IMR-90 (cell line): ENCODE data around the gene POLE3. TPM values are rescaled to one million over a fixed set of nuclear protein-coding genes. Genes with fewer than 3 reads are reported as not detected.

Experiments used
- ATAC-seq: fragments of 200-7000 bp; cut with Tn5 transposase; 2 replicates; pipeline ENCODE4 v1.9.1; 2020; ENCODE audit warnings: low read depth, mild to moderate bottlenecking, moderate library complexity
- BruUV-seq: library from RNA; stranded (reverse); fragments of 400-500 nt; replicated peaks from 2 replicates; lab custom pipeline; 2021; lab: Mats Ljungman, UMichigan
- CTCF ChIA-PET: fragments of 300-600 bp; formaldehyde crosslinking; extraction: SDS; loops from one replicate; lab custom pipeline; 2021; ENCODE audit warnings: antibody characterized with exemption; lab: Yijun Ruan, JAX
- POLR2A ChIA-PET: fragments of 300-600 bp; sonication (Branson Sonifier 250); formaldehyde crosslinking; loops from one replicate; lab custom pipeline; 2022; ENCODE audit warnings: antibody characterized with exemption; ENCODE audit not compliant: unreplicated experiment; lab: Charles Lee
- DNase-seq: peaks from one replicate; pipeline ENCODE4 v3.0.0; 2013
- H2AFZ ChIP-seq: replicated peaks from 2 replicates; pipeline ENCODE3; 2013; ENCODE audit warnings: low read length, mild to moderate bottlenecking; ENCODE audit not compliant: poor library complexity
- H2AK5ac ChIP-seq: 2 replicates; pipeline ENCODE4 v1.6.1; 2013; ENCODE audit warnings: low read depth, low read length, inconsistent platforms
- H2AK9ac ChIP-seq: replicated peaks from 2 replicates; pipeline ENCODE3; 2013; ENCODE audit warnings: mild to moderate bottlenecking, low read depth, low read length, moderate library complexity; ENCODE audit not compliant: poor library complexity
- H2BK120ac ChIP-seq: 2 replicates; pipeline ENCODE4 v1.6.1; 2013; ENCODE audit warnings: low read depth, low read length, inconsistent platforms
- H2BK15ac ChIP-seq: 3 replicates; pipeline ENCODE4 v1.6.1; 2013; ENCODE audit warnings: low read depth, low read length, inconsistent platforms
- H2BK20ac ChIP-seq: 2 replicates; pipeline ENCODE4 v1.6.1; 2013; ENCODE audit warnings: low read depth, mild to moderate bottlenecking, inconsistent platforms, low read length, moderate library complexity
- H2BK5ac ChIP-seq: 2 replicates; pipeline ENCODE4 v1.6.1; 2013; ENCODE audit warnings: mild to moderate bottlenecking, low read depth, low read length, inconsistent platforms; ENCODE audit not compliant: poor library complexity, severe bottlenecking
- H3K14ac ChIP-seq: replicated peaks from 2 replicates; pipeline ENCODE4 v1.6.1; 2013; ENCODE audit warnings: low read depth, low read length, inconsistent platforms
- H3K18ac ChIP-seq: 2 replicates; pipeline ENCODE4 v1.6.1; 2013; ENCODE audit warnings: low read depth, low read length, control low read depth
- H3K23ac ChIP-seq: 2 replicates; pipeline ENCODE4 v1.6.1; 2013; ENCODE audit warnings: low read depth, low read length, inconsistent platforms
- H3K27ac ChIP-seq: 2 replicates; pipeline ENCODE4 v1.5.1; 2013; ENCODE audit warnings: mild to moderate bottlenecking, control low read depth, low read length; ENCODE audit not compliant: insufficient read depth
- H3K27me3 ChIP-seq: 2 replicates; pipeline ENCODE4 v1.6.1; 2013; ENCODE audit warnings: low read length; ENCODE audit not compliant: control insufficient read depth, insufficient read depth
- H3K36me3 ChIP-seq: 2 replicates; pipeline ENCODE4 v1.6.1; 2013; ENCODE audit warnings: low read length, mixed read lengths; ENCODE audit not compliant: control insufficient read depth, insufficient read depth
- H3K4ac ChIP-seq: 2 replicates; pipeline ENCODE4 v1.6.1; 2013; ENCODE audit warnings: low read depth, low read length, inconsistent platforms
- H3K4me1 ChIP-seq: 2 replicates; pipeline ENCODE4 v1.6.1; 2013; ENCODE audit warnings: low read length, mixed read lengths; ENCODE audit not compliant: control insufficient read depth, insufficient read depth
- H3K4me2 ChIP-seq: 2 replicates; pipeline ENCODE4 v1.6.1; 2013; ENCODE audit warnings: low read depth, mild to moderate bottlenecking, control low read depth, low read length, moderate library complexity
- H3K4me3 ChIP-seq: 2 replicates; pipeline ENCODE4 v1.5.1; 2013; ENCODE audit warnings: low read depth, mild to moderate bottlenecking, control low read depth, low read length, moderate library complexity; ENCODE audit not compliant: insufficient read depth
- H3K56ac ChIP-seq: 2 replicates; pipeline ENCODE4 v1.6.1; 2013; ENCODE audit warnings: low read length, inconsistent platforms; ENCODE audit not compliant: insufficient read depth; ENCODE audit errors: extremely low read depth
- H3K79me1 ChIP-seq, 2 experiments: 2 replicates each; pipeline ENCODE4 v1.6.1; 2013; ENCODE audit warnings: low read length in 2 of 2, inconsistent platforms in 1 of 2, low read depth in 1 of 2
- H3K9ac ChIP-seq: 2 replicates; pipeline ENCODE4 v1.6.1; 2013; ENCODE audit warnings: low read depth, low read length, control low read depth
- H3K9me1 ChIP-seq: 2 replicates; pipeline ENCODE4 v1.6.1; 2013; ENCODE audit warnings: low read length, inconsistent platforms; ENCODE audit not compliant: insufficient read depth
- H3K9me3 ChIP-seq: 2 replicates; pipeline ENCODE4 v1.6.1; 2013; ENCODE audit warnings: low read length; ENCODE audit not compliant: control insufficient read depth, insufficient read depth
- H4K20me1 ChIP-seq: 2 replicates; pipeline ENCODE4 v1.6.1; 2013; ENCODE audit warnings: low read length, inconsistent platforms; ENCODE audit not compliant: insufficient read depth
- H4K5ac ChIP-seq: 2 replicates; pipeline ENCODE4 v1.6.1; 2013; ENCODE audit warnings: mild to moderate bottlenecking, low read depth, low read length, control low read depth
- H4K8ac ChIP-seq, 2 experiments: 2 replicates each; pipeline ENCODE4 v1.6.1; 2013; ENCODE audit warnings: low read depth in 2 of 2, low read length in 2 of 2, control low read depth in 1 of 2, inconsistent platforms in 1 of 2
- H4K91ac ChIP-seq: 2 replicates; pipeline ENCODE4 v1.6.1; 2013; ENCODE audit warnings: low read depth, low read length, inconsistent platforms; ENCODE audit not compliant: insufficient read depth
- CEBPB ChIP-seq: IDR thresholded peaks from 2 replicates; pipeline ENCODE4 v1.6.1; 2012; ENCODE audit warnings: low read depth, low read length, improper control_type of control experiment
- CHD1 ChIP-seq: IDR thresholded peaks from 2 replicates; pipeline ENCODE4 v1.6.1; 2012; ENCODE audit warnings: low read depth, low read length, improper control_type of control experiment
- CTCF ChIP-seq: conservative IDR thresholded peaks from 2 replicates; pipeline ENCODE4 v1.5.1; 2012; ENCODE audit warnings: mild to moderate bottlenecking, low read depth, low read length, improper control_type of control experiment
- ELK1 ChIP-seq: fragments of 150-350 bp; IDR thresholded peaks from 2 replicates; pipeline ENCODE4 v1.6.1; 2016; ENCODE audit warnings: low read depth, mild to moderate bottlenecking, low read length, moderate library complexity, borderline replicate concordance
- FOS ChIP-seq: fragments of 150-350 bp; IDR thresholded peaks from 2 replicates; pipeline ENCODE4 v1.6.1; 2016; ENCODE audit warnings: low read depth, low read length
- MAFK ChIP-seq: IDR thresholded peaks from 2 replicates; pipeline ENCODE4 v1.6.1; 2012; ENCODE audit warnings: low read depth, low read length, improper control_type of control experiment
- MAZ ChIP-seq: IDR thresholded peaks from 2 replicates; pipeline ENCODE4 v1.6.1; 2012; ENCODE audit warnings: low read depth, mild to moderate bottlenecking, low read length, improper control_type of control experiment, moderate library complexity, borderline replicate concordance
- MXI1 ChIP-seq: IDR thresholded peaks from 2 replicates; pipeline ENCODE4 v1.6.1; 2012; ENCODE audit warnings: low read depth, mild to moderate bottlenecking, low read length, moderate library complexity, borderline replicate concordance
- NFE2L2 ChIP-seq: fragments of 150-350 bp; IDR thresholded peaks from 2 replicates; pipeline ENCODE4 v1.6.1; 2016; ENCODE audit warnings: low read depth, mild to moderate bottlenecking, low read length
- POLR2A ChIP-seq: IDR thresholded peaks from 2 replicates; pipeline ENCODE4 v1.6.1; 2012; ENCODE audit warnings: mild to moderate bottlenecking, low read depth, low read length
- RAD21 ChIP-seq: IDR thresholded peaks from 2 replicates; pipeline ENCODE4 v1.6.1; 2012; ENCODE audit warnings: low read length, improper control_type of control experiment
- RCOR1 ChIP-seq: IDR thresholded peaks from 2 replicates; pipeline ENCODE4 v1.6.1; 2012; ENCODE audit warnings: mild to moderate bottlenecking, low read length, improper control_type of control experiment; ENCODE audit not compliant: insufficient replicate concordance
- RFX5 ChIP-seq: IDR thresholded peaks from 2 replicates; pipeline ENCODE4 v1.8.0; 2012; ENCODE audit warnings: low read depth, mild to moderate bottlenecking, low read length, moderate library complexity
- SMC3 ChIP-seq: fragments of 150-350 bp; IDR thresholded peaks from 2 replicates; pipeline ENCODE4 v1.6.1; 2016; ENCODE audit warnings: low read depth, mild to moderate bottlenecking, antibody characterized with exemption, low read length, moderate library complexity
- WGBS, 2 experiments: methylation state at CpG; one replicate each; pipeline versions ENCODE4 v1.1.5 to v1.1.7; 2013; ENCODE audit warnings: missing lambda C conversion rate in 2 of 2; ENCODE audit not compliant: insufficient read length in 1 of 2; ENCODE audit errors: extremely low coverage in 2 of 2; 5-methylcytosine and 5-hydroxymethylcytosine counted together
- dilution Hi-C: fragments of 300-500 bp; cut with HindIII; formaldehyde crosslinking; loops from one replicate; pipeline ENCODE4 v1.14.3; 2018; ENCODE audit warnings: low sequenced_read_pairs; ENCODE audit not compliant: unreplicated experiment
- in situ Hi-C: fragments of 300-500 bp; cut with MboI; formaldehyde crosslinking; loops from 3 replicates; pipeline ENCODE4 v1.14.3; 2019; ENCODE audit warnings: low sequenced_read_pairs, inconsistent platforms, mixed read lengths
- intact Hi-C: fragments of 100-400 bp; cut with micrococcal nuclease; formaldehyde crosslinking; loops from 2 replicates; pipeline ENCODE4 v1.10.0; 2022
- polyA plus RNA-seq, 3 experiments: library from polyadenylated mRNA; depleted of rRNA; stranded (reverse); fragments of >200 nt; gene quantifications; 2 replicates each; pipeline ENCODE4 v1.2.3, GENCODE V29; 2012; ENCODE audit warnings: low replicate concordance in 1 of 3
- total RNA-seq: library from RNA; depleted of rRNA; stranded (reverse); fragments of >200 nt; gene quantifications from 2 replicates; pipeline ENCODE4 v1.2.3, GENCODE V29; 2012
- TF ChIP-seq, protein P1 (sequence below): fragments of 150-350 bp; IDR thresholded peaks from 2 replicates; pipeline ENCODE4 v1.6.1; 2017; ENCODE audit warnings: mild to moderate bottlenecking, antibody characterized with exemption, low read length, low read depth

The POLE3 gene
- total and polyA plus RNA-seq, 2 of the 4 experiments (the other 2 are of a cell fraction) = 34.8 to 43.0 TPM

GRCh38 chr9:113398796-113399195 lies 11.7 kb downstream of the POLE3 start:
- Histone ChIP-seq H3K9me3 (no peaks in the 10 kb centered on the region), H4K8ac (no peak overlapping the region), H3K4me3 (no peak overlapping the region), H2BK20ac (peak overlapping the region; percentile 14; the same call in 1 of the 2 replicates), H2BK120ac (no peak overlapping the region), H3K27me3 (no peaks in the 10 kb centered on the region), H3K36me3 (no peaks in the 10 kb centered on the region), H2BK15ac (no peak overlapping the region), H3K27ac (no peak overlapping the region), H3K4me1 (peaks cover 8% of the 10 kb centered on the region), H3K9me1 (peaks cover 2% of the 10 kb centered on the region; the same call in 1 of the 2 replicates), H4K20me1 (no peaks in the 10 kb centered on the region), H3K79me1 (peaks cover 20 to 35% of the 10 kb centered on the region in 2 experiments), H3K18ac (no peak overlapping the region), H3K9ac (no peak overlapping the region), H4K91ac (no peak overlapping the region), H3K56ac (no peak overlapping the region), H2AK9ac (no peak overlapping the region), H3K4ac (no peak overlapping the region), H2AFZ (no peak overlapping the region), H3K23ac (no peak overlapping the region), H3K4me2 (peak overlapping the region; percentile 12; the same call in 1 of the 2 replicates), H4K5ac (no peak overlapping the region), H2BK5ac (no peak overlapping the region), H3K14ac (no peak overlapping the region), H2AK5ac (no peak overlapping the region)
- in situ Hi-C loops (no loop called here), intact Hi-C loops (loop anchor here (1.0 kb wide), 1 partner anchor 23 kb away; no protein-coding TSS in a partner anchor), dilution Hi-C loops (no loop called here)
- no peak for DNase-seq
- WGBS, 2 experiments = no CpG with 5 or more reads among the region's 5 CpGs
- POLR2A ChIA-PET = interaction anchor here (1.3 kb wide), 1 partner anchor 11 kb away, joined by 3 read pairs; the partner anchor contains the start of genes C9orf43 and POLE3
- no peak for TF ChIP-seq MXI1
- no peak for TF ChIP-seq CTCF
- no peak for TF ChIP-seq RCOR1
- TF ChIP-seq FOS = no peak
- TF ChIP-seq MAZ = no peak
- no peak for TF ChIP-seq CHD1
- no peak for TF ChIP-seq RAD21
- TF ChIP-seq, protein P1, sequence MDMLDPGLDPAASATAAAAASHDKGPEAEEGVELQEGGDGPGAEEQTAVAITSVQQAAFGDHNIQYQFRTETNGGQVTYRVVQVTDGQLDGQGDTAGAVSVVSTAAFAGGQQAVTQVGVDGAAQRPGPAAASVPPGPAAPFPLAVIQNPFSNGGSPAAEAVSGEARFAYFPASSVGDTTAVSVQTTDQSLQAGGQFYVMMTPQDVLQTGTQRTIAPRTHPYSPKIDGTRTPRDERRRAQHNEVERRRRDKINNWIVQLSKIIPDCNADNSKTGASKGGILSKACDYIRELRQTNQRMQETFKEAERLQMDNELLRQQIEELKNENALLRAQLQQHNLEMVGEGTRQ = no peak
- no peak for TF ChIP-seq ELK1
- no peak for TF ChIP-seq RFX5
- TF ChIP-seq NFE2L2 = no peak
- TF ChIP-seq SMC3 = no peak
- TF ChIP-seq MAFK = no peak
- no peak for TF ChIP-seq POLR2A
- no peak for TF ChIP-seq CEBPB
- no TSS peak for BruUV-seq
- ATAC-seq = no peak
- CTCF ChIA-PET = no interaction called here
